Suppressor macrophage (primary cell): Measurements from ENCODE around the gene AGBL3.
A peak's percentile ranks its signal among the peaks of the same experiment; 100 is the strongest.
"Not testable (repeated sequence)": the region's sequence is repeated elsewhere in the genome, so short reads cannot be mapped to it uniquely, and the experiment has no call there.

Experiments
- DNase-seq, 4 experiments: peaks; one replicate each; pipeline ENCODE4 v3.0.0-alpha.2; 2020 to 2022

AGBL3 gene

DNA sequence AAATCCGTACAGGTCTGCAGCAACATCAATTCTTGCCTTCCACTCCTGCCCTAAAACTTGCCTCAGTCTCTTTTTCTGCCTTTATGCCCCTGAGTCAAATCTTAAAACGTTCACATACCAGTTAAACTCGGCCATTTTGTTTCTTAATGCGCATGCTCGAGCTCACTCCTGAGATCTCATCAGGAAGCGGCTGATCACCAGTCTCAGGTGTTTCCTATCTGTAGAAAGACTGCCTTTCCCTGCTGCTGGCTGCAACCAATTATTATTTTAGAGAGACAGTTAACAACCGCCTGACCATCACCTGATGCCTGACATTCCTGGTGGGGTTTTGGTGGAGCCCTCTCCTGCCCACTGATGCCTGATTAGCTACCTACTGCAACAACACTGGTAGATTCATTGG lies 91.3 kb downstream of the AGBL3 start:
- no peak for DNase-seq

- no peak for DNase-seq
Measured at GRCh38 chr7:135078051-135078450, 91.7 kb downstream of the AGBL3 start.

DNA sequence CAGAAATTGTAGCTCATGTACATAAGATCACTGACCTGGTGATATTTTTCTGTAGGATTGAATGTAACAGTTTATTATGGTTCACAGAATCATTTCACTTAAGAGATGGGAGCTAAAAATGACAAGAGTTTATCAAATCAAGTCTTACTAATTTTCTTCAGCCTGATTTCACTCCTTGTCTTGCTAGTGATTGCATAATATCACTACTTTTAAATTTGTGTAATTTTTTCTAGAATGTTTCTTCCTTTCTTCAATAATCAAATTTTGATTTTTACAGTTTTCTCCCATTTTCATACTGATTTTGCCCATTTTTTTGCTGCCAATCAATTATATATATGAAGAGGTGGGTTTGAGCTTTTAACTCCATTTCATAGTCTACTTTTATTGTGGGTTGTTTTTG lies 92.8 kb downstream of the AGBL3 start:
- DNase-seq = no peak

GRCh38 chr7:135083005-135083404 lies 96.7 kb downstream of the AGBL3 start:
- DNase-seq = no peak

- DNase-seq = no peak
Measured at GRCh38 chr7:135088566-135088965, 102.3 kb downstream of the AGBL3 start.

- DNase-seq = no peak
Measured at GRCh38 chr7:135091717-135092116, 105.4 kb downstream of the AGBL3 start.

DNA sequence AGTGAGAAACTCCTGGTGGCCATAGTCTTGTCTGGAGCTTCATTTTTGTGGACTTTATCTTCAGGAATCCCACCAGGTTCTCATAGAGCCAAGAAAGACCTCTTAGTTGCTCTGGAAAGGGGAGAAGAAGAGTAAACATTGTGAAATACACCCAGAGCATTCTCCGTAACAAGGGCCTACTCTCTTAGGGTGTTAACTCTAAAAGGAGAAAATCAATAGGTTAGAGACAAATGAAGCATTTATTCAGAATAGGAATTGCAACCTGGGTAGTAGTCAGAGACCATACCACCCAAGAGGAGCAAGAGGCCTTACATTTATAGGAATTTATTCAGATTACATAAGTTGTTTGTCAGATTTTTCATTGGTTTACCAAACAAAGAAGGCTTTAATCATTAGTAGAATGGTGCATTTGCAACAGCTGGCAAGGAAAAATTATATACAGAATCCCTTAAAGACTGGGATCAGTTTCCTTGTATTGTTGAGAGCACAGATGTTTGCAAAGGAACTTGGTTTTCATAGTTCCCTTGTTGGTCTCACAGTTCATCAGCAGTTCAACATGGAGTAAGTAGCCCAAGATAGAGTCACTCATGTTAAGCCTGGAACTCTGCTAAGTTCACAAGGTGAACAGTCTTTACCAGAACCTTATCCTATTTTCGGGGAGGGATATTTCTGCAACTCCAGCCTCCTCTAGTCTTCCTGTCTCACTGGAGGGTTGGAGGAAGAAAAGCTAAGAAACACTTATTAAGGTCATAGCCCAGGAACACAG lies 108.3 kb downstream of the AGBL3 start:
- no peak for DNase-seq

DNA sequence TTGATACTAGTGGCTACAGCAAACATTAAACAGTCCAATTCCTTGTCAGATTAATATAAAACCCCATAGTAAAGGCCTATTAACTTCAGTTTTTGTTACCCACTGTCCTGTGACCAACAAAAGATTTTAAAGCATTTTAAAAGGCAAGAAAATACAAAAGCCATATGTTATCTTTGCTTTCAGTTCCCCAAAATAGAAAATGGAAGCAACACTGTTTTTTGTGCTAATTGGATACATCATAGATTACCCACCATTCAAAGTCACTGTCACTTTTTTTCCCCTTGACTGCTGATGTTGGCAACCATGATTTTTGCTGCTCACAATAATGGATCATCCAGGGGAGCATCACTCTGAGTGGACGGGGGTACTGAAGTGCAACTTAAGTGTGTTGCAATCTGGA lies 109.1 kb downstream of the AGBL3 start:
- DNase-seq = no peak

DNA sequence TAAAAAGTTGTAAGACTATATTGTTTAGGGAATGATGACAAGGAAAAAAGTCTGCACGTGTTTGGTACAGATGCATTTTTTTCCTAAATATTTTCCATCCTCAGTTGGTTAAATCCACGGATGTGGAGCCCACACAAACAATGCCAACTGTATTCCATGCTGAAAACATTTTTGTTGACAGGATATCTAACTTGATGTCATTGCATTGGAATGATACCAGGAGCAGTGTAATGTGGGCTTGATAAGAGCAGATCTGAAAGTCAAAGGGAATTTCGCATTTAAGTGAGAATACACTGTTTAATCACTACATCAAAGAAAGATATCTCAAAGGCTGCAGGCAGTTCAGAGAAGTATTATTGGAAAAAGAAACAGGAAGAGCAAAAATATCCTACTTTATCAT lies 112.1 kb downstream of the AGBL3 start:
- no peak for DNase-seq

GRCh38 chr7:135100856-135101255 lies 114.5 kb downstream of the AGBL3 start:
- DNase-seq = no peak

- no peak for DNase-seq
Measured at GRCh38 chr7:135102372-135102771, 116.1 kb downstream of the AGBL3 start.

DNA sequence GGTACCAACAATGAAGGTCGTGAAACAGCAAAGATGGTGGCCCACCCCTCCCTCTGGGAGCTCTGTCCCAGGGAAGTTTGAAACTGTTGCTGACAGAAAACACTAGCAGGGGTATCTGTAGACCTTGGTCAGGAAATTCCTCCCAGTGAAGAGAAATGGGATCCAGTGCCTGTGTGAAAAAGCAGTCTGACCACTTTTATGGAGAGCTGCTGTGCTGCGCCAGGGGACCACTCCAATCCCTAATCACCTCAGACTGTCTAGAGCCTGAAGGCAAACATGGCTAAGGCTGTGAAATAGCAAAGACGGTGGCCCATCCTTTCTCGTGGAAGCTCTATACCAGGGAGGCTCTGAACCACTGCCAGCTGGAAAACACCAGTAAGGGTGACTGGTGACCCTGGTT lies 123.3 kb downstream of the AGBL3 start:
- no peak for DNase-seq

GRCh38 chr7:135109976-135110375 lies 123.7 kb downstream of the AGBL3 start:
- DNase-seq = no peak

DNA sequence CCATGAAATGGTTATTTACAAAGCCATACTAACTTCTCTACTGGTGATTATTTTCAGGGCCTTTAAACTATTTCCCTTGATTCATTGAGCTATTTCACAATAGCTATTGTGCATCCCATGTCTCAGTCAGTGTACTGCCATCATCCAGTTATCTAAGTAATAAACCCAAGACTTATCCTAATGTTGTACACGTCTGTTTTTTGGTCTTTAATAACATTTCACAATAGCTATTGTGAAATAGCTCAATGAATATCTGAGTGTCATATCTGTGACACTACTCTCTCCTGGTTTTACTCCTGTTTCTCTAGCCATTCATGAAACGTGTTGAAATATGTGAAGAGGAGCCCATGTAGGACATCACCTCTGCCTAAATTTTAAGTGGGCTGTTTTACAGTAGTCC lies 125.1 kb downstream of the AGBL3 start:
- DNase-seq = no peak

GRCh38 chr7:135114622-135115021 lies 128.3 kb downstream of the AGBL3 start:
- DNase-seq = no peak

DNA sequence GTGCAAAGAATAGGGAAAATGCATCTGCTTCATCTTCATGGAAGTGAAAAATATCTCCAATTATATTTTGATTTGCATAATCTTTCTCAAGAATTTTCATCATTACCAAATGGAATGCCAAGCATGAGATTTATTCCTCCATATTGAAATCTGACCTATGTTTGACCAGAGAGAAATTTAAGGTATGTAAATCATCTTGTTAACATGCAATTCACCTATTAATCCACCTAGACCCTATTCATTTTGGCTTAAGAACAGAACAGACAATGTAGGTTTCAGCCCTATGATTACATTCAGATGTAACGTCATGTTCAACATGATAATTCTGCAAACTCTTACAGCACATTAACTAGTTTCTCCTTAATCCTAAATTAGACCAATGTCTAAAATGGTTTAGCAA lies 130.8 kb downstream of the AGBL3 start:
- DNase-seq = no peak

DNA sequence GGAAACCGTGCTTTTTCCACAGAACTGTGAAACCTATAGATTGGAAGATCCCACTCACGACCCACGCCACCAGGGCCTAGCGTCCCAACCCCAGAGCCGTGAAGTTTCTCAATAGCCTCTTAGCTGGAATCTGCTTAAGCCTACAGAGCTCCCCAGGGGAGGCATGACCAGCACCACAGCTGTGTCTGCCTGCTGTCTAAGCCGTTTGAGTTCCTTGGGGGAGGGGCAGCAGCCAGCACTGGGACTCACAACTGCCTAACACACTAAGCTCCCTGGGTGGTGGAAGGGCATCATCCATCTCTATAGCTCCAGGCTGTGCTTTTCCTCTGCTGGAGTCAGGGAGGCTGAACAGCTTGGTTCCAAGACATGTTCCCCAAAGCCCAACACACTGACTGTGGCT lies 135.6 kb downstream of the AGBL3 start:
- no peak for DNase-seq

DNA sequence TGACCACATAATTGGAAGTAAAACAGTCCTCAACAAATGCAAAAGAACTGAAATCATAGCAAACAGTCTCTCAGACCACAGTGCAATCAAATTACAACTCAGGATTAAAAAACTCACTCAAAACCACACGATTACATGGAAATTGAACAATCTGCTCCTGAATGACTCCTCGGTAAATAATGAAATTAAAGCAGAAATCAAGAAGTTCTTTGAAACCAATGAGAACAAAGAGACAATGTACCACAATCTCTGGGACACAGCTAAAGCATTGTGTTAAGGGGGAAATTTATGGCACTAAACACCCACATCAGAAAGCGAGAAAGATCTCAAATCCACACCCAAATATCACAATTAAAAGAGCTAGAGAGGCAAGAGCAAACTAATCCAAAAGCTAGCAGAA lies 138.3 kb downstream of the AGBL3 start:
- not testable (repeated sequence) for DNase-seq

GRCh38 chr7:135128931-135129330 lies 142.6 kb downstream of the AGBL3 start:
- DNase-seq = no peak

GRCh38 chr7:135129579-135129978 lies 143.3 kb downstream of the AGBL3 start:
- DNase-seq = no peak

DNA sequence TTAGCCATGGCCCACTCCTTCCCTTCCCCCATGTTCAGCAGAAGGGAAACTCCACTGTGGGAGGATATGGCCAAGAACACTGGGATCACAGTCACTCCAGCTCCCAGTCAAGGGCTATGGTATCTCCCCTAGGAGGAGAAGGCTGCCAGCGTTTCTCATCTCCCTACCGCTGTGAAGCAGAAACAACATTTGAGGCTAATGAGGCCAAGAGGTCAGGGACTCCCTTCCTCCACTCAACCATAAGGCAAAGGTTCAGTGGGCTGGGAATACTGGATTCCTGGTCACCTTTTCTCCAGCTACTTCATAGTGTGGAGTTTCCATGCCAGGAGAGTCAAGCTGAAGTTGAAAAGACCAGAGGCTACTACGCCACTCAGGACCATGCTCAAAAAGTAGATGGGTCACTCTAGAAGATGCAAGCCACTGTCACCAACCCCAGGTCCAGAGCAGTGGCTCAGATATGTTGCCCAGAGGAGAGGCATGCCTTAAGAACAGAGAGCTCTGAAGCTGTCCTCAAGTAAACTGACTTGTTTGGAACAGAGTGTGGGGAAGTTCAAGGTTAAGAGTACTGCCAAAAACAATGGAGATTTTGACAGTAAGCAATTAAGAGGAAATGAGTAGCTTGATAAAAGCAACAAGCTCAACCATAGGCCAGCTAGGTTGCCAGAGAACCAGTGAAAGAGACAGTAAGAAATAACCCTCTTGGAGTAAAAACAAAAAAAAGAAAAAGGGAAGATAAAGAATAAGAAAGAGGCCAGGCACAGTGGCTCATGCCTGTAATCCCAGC lies 157.8 kb downstream of the AGBL3 start:
- peak in 1 of 4 experiments; percentile 18 for DNase-seq

DNA sequence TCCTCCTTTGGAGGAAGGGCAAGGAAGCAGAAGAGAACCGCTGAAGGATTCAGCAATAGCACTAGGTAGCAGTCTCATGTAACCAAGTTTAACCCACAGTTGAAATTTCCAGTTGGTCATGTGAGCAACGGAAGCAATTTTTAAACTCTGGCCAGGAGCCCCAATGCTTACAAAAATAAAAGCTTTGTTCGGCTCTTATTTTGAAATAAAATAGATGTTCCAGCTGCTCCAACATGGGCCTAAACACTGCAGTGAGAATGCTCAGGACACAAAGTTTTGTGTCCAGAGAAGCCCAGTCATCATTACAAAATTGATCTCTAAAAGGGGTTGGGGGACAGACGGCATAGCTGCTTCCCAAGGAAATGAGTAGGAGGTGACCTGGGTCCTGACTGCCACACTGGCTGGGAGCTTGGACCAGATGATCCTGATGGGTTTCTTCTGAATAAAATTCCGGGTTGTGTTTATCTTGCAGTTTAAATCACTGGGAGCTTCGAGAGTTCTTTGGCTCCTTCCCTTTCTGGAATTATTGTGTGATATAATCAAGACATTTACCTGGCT lies 161.1 kb downstream of the AGBL3 start:
- peak; percentile 53 to 70 (median 64) for DNase-seq

- peak; percentile 68 to 86 (median 78) for DNase-seq
Measured at GRCh38 chr7:135147899-135148721, 161.8 kb downstream of the AGBL3 start, which contains the start of gene TMEM140. Gene TMEM140 (plus strand): TSS chr7:135148072. CDS start chr7:135164442, 16,370 bp downstream.
